ENCODE data around the gene ACVR1B.

The ACVR1B gene

DNA sequence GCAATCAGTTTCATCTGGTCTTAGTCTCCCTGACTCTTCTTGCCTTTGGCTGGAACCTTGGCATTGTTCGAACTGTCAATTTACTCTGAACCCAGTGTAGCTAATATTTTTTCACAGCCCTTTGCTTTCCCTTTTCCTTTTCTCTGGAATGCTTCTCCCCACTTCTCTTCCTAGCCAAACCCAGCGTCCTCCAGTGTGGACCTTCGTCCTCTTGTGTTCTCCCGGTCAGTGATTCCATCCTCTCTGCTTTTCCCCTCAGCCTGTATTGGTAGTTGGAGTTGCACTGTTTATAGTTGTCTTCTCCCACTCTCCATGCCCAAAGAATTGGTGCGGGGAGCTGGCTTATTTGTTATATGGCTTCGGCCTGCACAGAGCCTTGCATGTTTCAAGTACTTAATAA lies 9.4 kb downstream of the ACVR1B start:
- DNase-seq (ENCODE audit: low spot score) = peak; percentile 38
- Histone ChIP-seq H3K4me3 (no peak overlapping the region), H3K27ac (no peak overlapping the region)
- TF ChIP-seq, protein P1, sequence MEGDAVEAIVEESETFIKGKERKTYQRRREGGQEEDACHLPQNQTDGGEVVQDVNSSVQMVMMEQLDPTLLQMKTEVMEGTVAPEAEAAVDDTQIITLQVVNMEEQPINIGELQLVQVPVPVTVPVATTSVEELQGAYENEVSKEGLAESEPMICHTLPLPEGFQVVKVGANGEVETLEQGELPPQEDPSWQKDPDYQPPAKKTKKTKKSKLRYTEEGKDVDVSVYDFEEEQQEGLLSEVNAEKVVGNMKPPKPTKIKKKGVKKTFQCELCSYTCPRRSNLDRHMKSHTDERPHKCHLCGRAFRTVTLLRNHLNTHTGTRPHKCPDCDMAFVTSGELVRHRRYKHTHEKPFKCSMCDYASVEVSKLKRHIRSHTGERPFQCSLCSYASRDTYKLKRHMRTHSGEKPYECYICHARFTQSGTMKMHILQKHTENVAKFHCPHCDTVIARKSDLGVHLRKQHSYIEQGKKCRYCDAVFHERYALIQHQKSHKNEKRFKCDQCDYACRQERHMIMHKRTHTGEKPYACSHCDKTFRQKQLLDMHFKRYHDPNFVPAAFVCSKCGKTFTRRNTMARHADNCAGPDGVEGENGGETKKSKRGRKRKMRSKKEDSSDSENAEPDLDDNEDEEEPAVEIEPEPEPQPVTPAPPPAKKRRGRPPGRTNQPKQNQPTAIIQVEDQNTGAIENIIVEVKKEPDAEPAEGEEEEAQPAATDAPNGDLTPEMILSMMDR (IDR thresholded peaks at IDR 0.05) = no peak

DNA sequence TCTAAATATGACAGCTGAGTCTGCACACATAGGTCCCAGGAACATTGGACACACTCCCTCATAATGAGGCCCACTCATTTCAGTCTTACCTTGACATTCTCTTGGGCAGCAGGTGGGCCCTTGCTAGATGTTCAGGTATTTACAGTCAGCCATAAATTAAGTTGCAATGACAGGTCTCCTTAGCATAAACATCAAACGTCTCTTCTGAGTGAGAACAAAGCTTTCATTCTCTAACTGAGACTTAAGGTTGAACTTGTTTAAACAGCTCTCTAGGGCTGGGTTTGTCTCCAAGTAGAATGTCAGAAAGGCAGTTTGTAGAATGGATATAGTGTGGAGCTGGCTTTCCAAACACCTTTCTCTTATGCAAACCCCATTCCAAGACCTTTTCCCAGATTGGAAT lies 10.3 kb downstream of the ACVR1B start:
- TF ChIP-seq, protein P1 (IDR thresholded peaks at IDR 0.05) = no peak
- H3K27ac ChIP-seq = no peak overlapping the region
- DNase-seq (ENCODE audit: low spot score) = peak; percentile 0
- no peak overlapping the region for H3K4me3 ChIP-seq

DNA sequence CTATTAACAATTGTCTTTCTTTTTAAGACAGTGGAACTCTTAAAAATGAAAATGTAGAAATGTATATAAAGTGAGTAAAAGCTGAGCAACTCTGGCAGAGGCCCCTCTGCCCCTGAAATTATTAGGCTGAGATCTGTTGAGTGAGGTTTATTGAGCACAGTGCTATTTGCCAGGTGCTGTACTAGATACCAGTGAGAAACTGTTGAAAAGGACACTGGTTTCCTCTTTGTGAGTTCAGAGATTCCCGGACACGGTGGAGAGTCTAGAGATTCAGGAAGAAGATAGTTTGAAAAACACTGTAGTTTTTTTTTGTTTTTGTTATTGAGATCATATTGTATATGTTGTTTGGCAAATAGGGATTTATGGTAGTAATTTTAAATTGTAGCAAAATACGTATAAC lies 11.2 kb downstream of the ACVR1B start:
- no peak for DNase-seq (ENCODE audit: low spot score)
- TF ChIP-seq, protein P1 (IDR thresholded peaks at IDR 0.05) = no peak
- Histone ChIP-seq H3K27ac (no peak overlapping the region), H3K4me3 (no peak overlapping the region)

DNA sequence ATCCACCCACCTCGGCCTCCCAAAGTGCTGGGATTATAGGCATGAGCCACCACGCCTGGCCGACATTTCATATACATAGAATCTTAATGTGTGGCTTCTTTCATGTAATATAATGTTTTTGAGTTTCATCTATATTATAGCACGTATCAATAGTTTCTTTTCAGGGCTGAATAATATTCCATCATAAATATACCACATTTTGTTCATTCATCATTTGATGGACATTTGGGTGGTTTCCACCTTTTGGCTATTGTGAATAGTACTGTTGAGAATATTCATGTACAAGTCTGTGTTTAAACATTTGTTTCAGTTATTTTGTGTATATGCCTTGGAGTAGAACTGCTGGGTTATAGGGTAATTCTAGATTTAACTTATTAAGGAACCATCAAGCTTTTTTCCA lies 12.0 kb downstream of the ACVR1B start:
- TF ChIP-seq, protein P1 (IDR thresholded peaks at IDR 0.05) = no peak
- no peak overlapping the region for H3K4me3 ChIP-seq

DNA sequence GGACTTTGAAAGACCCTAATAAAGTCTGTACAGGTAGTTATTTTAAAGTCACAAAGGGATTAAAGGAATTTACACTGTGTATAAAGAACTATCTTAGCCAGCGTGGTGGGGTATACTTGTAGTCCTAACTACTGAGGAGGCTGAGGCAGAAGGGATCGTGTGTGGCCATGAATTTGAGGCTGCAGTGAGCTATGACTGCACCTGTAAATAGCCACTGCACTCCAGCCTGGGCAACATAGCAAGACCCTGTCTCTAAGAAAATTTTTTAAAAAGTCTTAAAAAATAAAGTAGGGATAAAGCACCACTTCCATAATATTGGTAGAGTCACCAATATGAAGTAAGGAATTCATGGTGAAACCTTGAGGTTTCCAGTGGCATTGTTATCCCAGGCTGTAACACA lies 18.1 kb downstream of the ACVR1B start:
- H3K27ac ChIP-seq = no peak overlapping the region
- TF ChIP-seq, protein P1 (IDR thresholded peaks at IDR 0.05) = no peak
- no peak overlapping the region for H3K4me3 ChIP-seq
- DNase-seq (ENCODE audit: low spot score) = no peak

More for the DNA sequence above, 12.0 kb downstream of the ACVR1B start:
- DNase-seq (ENCODE audit: low spot score) = peak; percentile 24
- H3K27ac ChIP-seq = no peak overlapping the region

DNA sequence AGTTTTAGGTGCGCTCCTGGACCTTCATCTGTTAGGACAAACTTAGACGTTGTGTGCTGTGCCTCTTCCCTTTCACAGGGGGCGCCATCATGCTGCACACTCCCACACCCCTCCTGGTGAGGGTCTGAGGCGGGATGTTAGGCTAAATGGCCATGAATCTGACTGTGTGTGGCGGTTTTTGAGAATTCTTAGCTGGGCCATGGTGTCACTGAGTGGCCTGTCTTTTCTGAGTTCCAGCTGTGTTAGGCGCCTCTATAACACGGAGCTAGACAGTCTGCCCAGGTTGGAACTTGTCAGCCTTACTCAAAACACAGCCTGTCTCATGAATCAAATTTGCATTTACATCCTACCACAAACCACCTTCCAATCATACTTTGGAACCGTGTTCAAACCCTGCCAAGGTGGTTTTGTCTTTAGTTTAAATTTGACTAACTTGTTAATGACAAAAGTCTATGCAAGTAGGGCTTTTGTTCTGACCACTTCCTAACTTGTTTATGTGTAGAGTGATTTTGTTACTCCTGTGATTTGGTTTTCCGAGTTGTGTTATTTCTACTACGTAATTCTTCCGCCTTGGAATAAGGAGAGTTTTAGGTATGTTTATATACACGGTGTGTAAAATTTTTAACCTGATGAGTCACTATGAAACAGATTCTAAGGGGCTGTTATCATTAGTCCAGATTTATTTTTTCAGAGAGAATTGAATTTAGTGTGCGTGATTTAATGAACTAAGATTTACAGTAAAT lies 19.6 kb downstream of the ACVR1B start:
- peak; percentile 29 for DNase-seq (ENCODE audit: low spot score)
- TF ChIP-seq, protein P1 (IDR thresholded peaks at IDR 0.05) = no peak
- no peak overlapping the region for H3K27ac ChIP-seq
- H3K4me3 ChIP-seq = no peak overlapping the region
